Right lobe of liver (tissue), 6 donors: ENCODE results near the gene WFDC8. TPM values are rescaled to one million over a fixed set of nuclear protein-coding genes. Genes with fewer than 3 reads are reported as not detected.
"Not testable (repeated sequence)": the region's sequence is repeated elsewhere in the genome, so short reads cannot be mapped to it uniquely, and the experiment has no call there.

Experiments used
- ATAC-seq, 4 donors: fragments of 200-7000 bp; cut with Tn5 transposase; one replicate each; pipeline ENCODE4 v1.9.1; 2020; ENCODE audit warnings: mild to moderate bottlenecking in 4 of 4, moderate library complexity in 4 of 4
- DNase-seq, 3 donors: peaks; one replicate each; pipeline ENCODE4 v3.0.0-alpha.2; 2020
- H3K27ac ChIP-seq, 3 donors: fragments of 200-600 bp; one replicate each; pipeline ENCODE4 v1.8.0; 2022
- H3K27me3 ChIP-seq, 2 donors: fragments of 200-600 bp; one replicate each; pipeline ENCODE4 v1.8.0; 2022
- H3K36me3 ChIP-seq, 4 donors: fragments of 200-600 bp; sonication (generic) in 1 of 4; one replicate each; pipeline versions ENCODE4 v1.5.1 to v1.8.0; 2017 to 2022; ENCODE audit warnings: control low read depth in 1 of 4
- H3K4me1 ChIP-seq, 4 donors: fragments of 200-600 bp; sonication (generic) in 1 of 4; one replicate each; pipeline versions ENCODE4 v1.5.1 to v1.8.0; 2017 to 2022; ENCODE audit warnings: control low read depth in 1 of 4
- H3K4me3 ChIP-seq, 3 donors: fragments of 200-600 bp; one replicate each; pipeline ENCODE4 v1.8.0; 2022
- H3K9me3 ChIP-seq, 4 donors: fragments of 200-600 bp; sonication (generic) in 1 of 4; one replicate each; pipeline versions ENCODE4 v1.5.1 to v1.8.0; 2017 to 2022; ENCODE audit warnings: control low read depth in 1 of 4
- POLR2A ChIP-seq: fragments of 450-650 bp; IDR thresholded peaks from one replicate; pipeline ENCODE4 v1.6.1; 2017; ENCODE audit warnings: antibody characterized with exemption, mild to moderate bottlenecking
- WGBS: methylation state at CpG from one replicate; pipeline ENCODE4 v1.1.6; 2018; ENCODE audit warnings: low coverage, low lambda C conversion rate; ENCODE audit not compliant: insufficient coverage; ENCODE audit errors: missing lambda C conversion rate; 5-methylcytosine and 5-hydroxymethylcytosine counted together
- intact Hi-C, 2 donors: fragments of 100-400 bp; cut with DNase I; formaldehyde crosslinking; loops; one replicate each; pipeline versions ENCODE4 v1.11.2 to v1.14.1; 2022
- total RNA-seq, 6 experiments: library from RNA; depleted of rRNA in 2 of 6; stranded (reverse); fragments of >200 nt in 2 of 6; fragmentation: NEBNext Ultra II Directional in 3 of 6; extraction: Animal tissue kit (Norgen Biotek cat#: 25700) in 3 of 6; gene quantifications; one replicate each; pipeline versions ENCODE4 v1.1.0 to v1.2.4, GENCODE V29; 2016 to 2023
- TF ChIP-seq, protein P1 (sequence below), 4 donors: fragments of 200-600 bp in 3 of 4; fragments of 450-650 bp in 1 of 4; IDR thresholded peaks; one replicate each; pipeline versions ENCODE4 v1.5.1 to v1.8.0; 2016 to 2022; ENCODE audit warnings: antibody characterized with exemption in 4 of 4, mild to moderate bottlenecking in 2 of 4
- donor health status: DM: no; HTN: yes; CAD: no.
- donor health status: DM: no; HTN: no; CAD: no.
- donor health status: DM: no; HTN: no; CAD: no.
- donor health status: DM: no; HTN: yes; CAD: no.
- donor health status: DM: no; HTN: yes; CAD: no.

WFDC8 gene
- total RNA-seq, 6 experiments from 2014 or later: not detected

DNA sequence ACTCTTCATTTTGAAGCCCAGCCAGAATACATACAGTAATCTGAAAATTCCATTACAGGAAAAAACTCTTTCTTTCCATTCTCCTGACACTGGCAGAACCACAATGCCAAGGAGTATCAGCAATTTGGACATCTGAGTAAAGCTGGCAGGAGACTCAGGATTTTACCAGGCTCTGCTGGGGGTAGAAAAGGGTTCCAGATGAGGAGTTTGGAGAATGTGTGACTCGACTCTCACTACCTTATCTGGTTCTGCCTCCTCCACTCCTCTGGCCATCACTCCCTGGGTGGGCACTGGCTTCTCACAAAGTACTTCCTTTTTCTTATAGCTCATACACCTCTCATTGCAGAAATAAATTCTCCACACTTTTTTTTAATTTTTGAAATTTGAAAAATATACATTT, 10.6 kb upstream of the WFDC8 start:
- no peak for TF ChIP-seq POLR2A
- TF ChIP-seq, protein P1, sequence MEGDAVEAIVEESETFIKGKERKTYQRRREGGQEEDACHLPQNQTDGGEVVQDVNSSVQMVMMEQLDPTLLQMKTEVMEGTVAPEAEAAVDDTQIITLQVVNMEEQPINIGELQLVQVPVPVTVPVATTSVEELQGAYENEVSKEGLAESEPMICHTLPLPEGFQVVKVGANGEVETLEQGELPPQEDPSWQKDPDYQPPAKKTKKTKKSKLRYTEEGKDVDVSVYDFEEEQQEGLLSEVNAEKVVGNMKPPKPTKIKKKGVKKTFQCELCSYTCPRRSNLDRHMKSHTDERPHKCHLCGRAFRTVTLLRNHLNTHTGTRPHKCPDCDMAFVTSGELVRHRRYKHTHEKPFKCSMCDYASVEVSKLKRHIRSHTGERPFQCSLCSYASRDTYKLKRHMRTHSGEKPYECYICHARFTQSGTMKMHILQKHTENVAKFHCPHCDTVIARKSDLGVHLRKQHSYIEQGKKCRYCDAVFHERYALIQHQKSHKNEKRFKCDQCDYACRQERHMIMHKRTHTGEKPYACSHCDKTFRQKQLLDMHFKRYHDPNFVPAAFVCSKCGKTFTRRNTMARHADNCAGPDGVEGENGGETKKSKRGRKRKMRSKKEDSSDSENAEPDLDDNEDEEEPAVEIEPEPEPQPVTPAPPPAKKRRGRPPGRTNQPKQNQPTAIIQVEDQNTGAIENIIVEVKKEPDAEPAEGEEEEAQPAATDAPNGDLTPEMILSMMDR (IDR thresholded peaks at IDR 0.05): no peak

GRCh38 chr20:45588800-45589199, 9.7 kb upstream of the WFDC8 start:
- TF ChIP-seq POLR2A: no peak
- TF ChIP-seq, protein P1 (IDR thresholded peaks at IDR 0.05): no peak
- Histone ChIP-seq H3K4me1 (no peaks in the 10 kb centered on the region), H3K27ac (no peak overlapping the region), H3K36me3 (no peaks in the 10 kb centered on the region), H3K27me3 (no peaks in the 10 kb centered on the region), H3K4me3 (no peak overlapping the region), H3K9me3 (no peaks in the 10 kb centered on the region)
- ATAC-seq (no peak), DNase-seq (no peak)
- WGBS: 41% methylated on average over 1 of the region's 2 CpGs
- intact Hi-C loops: no loop called here

More for the DNA sequence above, 10.6 kb upstream of the WFDC8 start:
- WGBS: 31% methylated on average over 1 of the region's 1 CpG
- Histone ChIP-seq H3K4me3 (no peak overlapping the region), H3K36me3 (no peaks in the 10 kb centered on the region), H3K4me1 (no peaks in the 10 kb centered on the region), H3K9me3 (no peaks in the 10 kb centered on the region), H3K27me3 (no peaks in the 10 kb centered on the region), H3K27ac (no peak overlapping the region)
- no peak for ATAC-seq
- intact Hi-C loops: loop anchor here in 1 of 2 donors (10.0 kb wide), 1 partner anchor 185 kb away; no protein-coding TSS in a partner anchor
- no peak for DNase-seq

DNA sequence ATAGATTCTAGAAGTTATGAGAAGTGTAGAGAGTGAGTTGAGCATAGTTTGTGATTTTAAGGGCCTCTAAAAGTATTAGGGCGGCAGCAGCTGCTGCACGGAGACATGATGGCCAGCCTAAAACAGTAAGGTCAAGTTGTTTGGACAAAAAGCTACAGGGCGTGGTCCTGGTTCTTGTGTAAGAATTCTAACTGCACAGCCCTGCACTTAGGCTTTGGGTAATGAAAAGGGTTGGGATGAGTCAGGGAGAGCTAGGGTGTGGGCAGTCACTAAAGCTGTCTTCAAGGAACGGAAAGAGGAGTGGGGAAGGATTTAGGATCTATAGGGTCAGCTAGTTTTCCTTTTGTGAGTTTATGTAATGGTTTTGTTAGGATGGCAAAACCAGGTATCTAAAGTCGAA, 6.9 kb upstream of the WFDC8 start:
- intact Hi-C loops, DNase-seq, H3K27ac ChIP-seq, H3K4me1 ChIP-seq, H3K9me3 ChIP-seq, H3K27me3 ChIP-seq, ATAC-seq, H3K36me3 ChIP-seq, H3K4me3 ChIP-seq: not testable (repeated sequence)
- WGBS: 82% methylated on average over 5 of the region's 5 CpGs

GRCh38 chr20:45584294-45584693, 5.2 kb upstream of the WFDC8 start:
- H3K36me3 ChIP-seq, H3K4me3 ChIP-seq, H3K27ac ChIP-seq, H3K27me3 ChIP-seq, ATAC-seq, H3K4me1 ChIP-seq, H3K9me3 ChIP-seq, DNase-seq, intact Hi-C loops: not testable (repeated sequence)
- 49% methylated on average over 5 of the region's 5 CpGs for whole genome bisulfite sequencing

- Histone ChIP-seq H3K27ac (no peak overlapping the region), H3K27me3 (no peaks in the 10 kb centered on the region), H3K36me3 (no peaks in the 10 kb centered on the region), H3K4me3 (no peak overlapping the region), H3K9me3 (no peaks in the 10 kb centered on the region), H3K4me1 (no peaks in the 10 kb centered on the region)
- ATAC-seq: no peak
- TF ChIP-seq POLR2A: no peak
- TF ChIP-seq, protein P1 (IDR thresholded peaks at IDR 0.05): no peak
- intact Hi-C loops: no loop called here
- no peak for DNase-seq
- WGBS: 23% methylated on average over 3 of the region's 3 CpGs
Observed at GRCh38 chr20:45583502-45583901, 4.4 kb upstream of the WFDC8 start.

GRCh38 chr20:45581702-45582101, 2.6 kb upstream of the WFDC8 start:
- no peaks in the 10 kb centered on the region for H3K36me3 ChIP-seq
- no peak for TF ChIP-seq POLR2A
- TF ChIP-seq, protein P1 (IDR thresholded peaks at IDR 0.05): no peak
- DNase-seq (no peak), ATAC-seq (no peak)
- no peak overlapping the region for H3K27ac ChIP-seq
- intact Hi-C loops: no loop called here
- H3K9me3 ChIP-seq: no peaks in the 10 kb centered on the region
- no peaks in the 10 kb centered on the region for H3K27me3 ChIP-seq
- no peak overlapping the region for H3K4me3 ChIP-seq
- no peaks in the 10 kb centered on the region for H3K4me1 ChIP-seq
